ENCODE results near the gene RNF151. TPM values are rescaled to one million over a fixed set of nuclear protein-coding genes. Genes with fewer than 3 reads are reported as not detected.
A peak's percentile ranks its signal among the peaks of the same experiment; 100 is the strongest.

Gene RNF151
- total RNA-seq, 2 donors from 2014 or later: not detected

- Histone ChIP-seq H3K9me3 (no peaks in the 10 kb centered on the region), H3K4me3 (no peak overlapping the region), H3K4me1 (peaks cover 31% of the 10 kb centered on the region), H3K36me3 (peaks cover 15% of the 10 kb centered on the region), H3K27ac (no peak overlapping the region), H3K27me3 (no peaks in the 10 kb centered on the region), H3K9ac (ENCODE audit: low read depth in 2 of 2, low read length in 2 of 2) (no peak overlapping the region)
- no peak for TF ChIP-seq CTCF (IDR thresholded peaks at IDR 0.05)
- intact Hi-C loops (cut with DNase I): no loop called here
- DNase-seq: no peak
Measured at GRCh38 chr16:2006317-2006716, 39.7 kb downstream of the RNF151 start.

- no peak for TF ChIP-seq CTCF (IDR thresholded peaks at IDR 0.05)
- Histone ChIP-seq H3K27ac (peak overlapping the region; percentile 72), H3K9ac (ENCODE audit: low read depth in 2 of 2, low read length in 2 of 2) (peak overlapping the region in 1 of 2 donors; percentile 98), H3K4me1 (peaks cover 31% of the 10 kb centered on the region), H3K27me3 (no peaks in the 10 kb centered on the region), H3K36me3 (peaks cover 6% of the 10 kb centered on the region), H3K9me3 (no peaks in the 10 kb centered on the region), H3K4me3 (no peak overlapping the region)
- no peak for DNase-seq
- intact Hi-C loops (cut with DNase I): no loop called here
Measured at GRCh38 chr16:2007081-2007836, 40.6 kb downstream of the RNF151 start.

GRCh38 chr16:2008009-2008526 is 41.4 kb downstream of the RNF151 start:
- H3K4me1 ChIP-seq: peaks cover 31% of the 10 kb centered on the region
- DNase-seq: peak; percentile 71
- H3K9me3 ChIP-seq: no peaks in the 10 kb centered on the region
- peak overlapping the region; percentile 72 for H3K27ac ChIP-seq
- H3K9ac ChIP-seq (ENCODE audit: low read depth in 2 of 2, low read length in 2 of 2): peak overlapping the region; percentile 98
- H3K27me3 ChIP-seq: no peaks in the 10 kb centered on the region
- peaks cover 5% of the 10 kb centered on the region for H3K36me3 ChIP-seq
- no peak for TF ChIP-seq CTCF (IDR thresholded peaks at IDR 0.05)
- intact Hi-C loops (cut with DNase I): no loop called here
- H3K4me3 ChIP-seq: peak overlapping the region; percentile 95

DNA sequence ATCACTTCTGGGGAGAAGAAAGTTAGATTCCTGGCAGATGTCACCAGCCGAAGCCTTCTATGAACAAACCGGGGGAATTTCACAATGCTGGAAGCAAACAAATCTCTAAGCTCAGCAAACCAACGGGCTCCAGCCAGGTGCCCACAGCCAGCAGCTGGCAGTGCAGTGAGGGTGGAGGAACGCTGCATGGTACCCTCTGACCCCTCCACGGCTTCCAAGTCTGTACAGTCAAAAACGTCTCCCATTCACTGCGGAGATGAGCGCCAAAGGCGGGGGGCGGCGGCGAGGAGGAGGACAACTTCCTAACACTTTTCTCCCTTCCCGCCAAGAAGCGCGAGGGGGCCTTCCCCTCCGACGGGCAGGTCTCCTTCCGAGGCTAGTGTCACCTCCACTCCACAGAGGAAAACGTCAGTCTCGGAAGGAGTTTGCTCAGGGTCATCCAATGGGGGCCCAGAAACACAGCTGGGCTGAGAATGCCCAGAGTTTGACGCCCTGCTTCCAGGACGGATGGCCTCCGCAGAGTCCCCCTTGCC is 42.0 kb downstream of the RNF151 start:
- TF ChIP-seq CTCF (IDR thresholded peaks at IDR 0.05): no peak
- Histone ChIP-seq H3K4me1 (peaks cover 31% of the 10 kb centered on the region), H3K27me3 (no peaks in the 10 kb centered on the region), H3K9me3 (no peaks in the 10 kb centered on the region), H3K9ac (ENCODE audit: low read depth in 2 of 2, low read length in 2 of 2) (peak overlapping the region; percentile 98), H3K4me3 (peak overlapping the region; percentile 95), H3K36me3 (no peaks in the 10 kb centered on the region), H3K27ac (peak overlapping the region; percentile 72)
- intact Hi-C loops (cut with DNase I): no loop called here
- peak; percentile 52 for DNase-seq

- no peaks in the 10 kb centered on the region for H3K27me3 ChIP-seq
- intact Hi-C loops (cut with DNase I): no loop called here
- TF ChIP-seq CTCF (IDR thresholded peaks at IDR 0.05): no peak
- H3K27ac ChIP-seq: peak overlapping the region; percentile 72
- peak overlapping the region; percentile 95 for H3K4me3 ChIP-seq
- no peaks in the 10 kb centered on the region for H3K36me3 ChIP-seq
- peaks cover 27% of the 10 kb centered on the region for H3K4me1 ChIP-seq
- no peaks in the 10 kb centered on the region for H3K9me3 ChIP-seq
- H3K9ac ChIP-seq (ENCODE audit: low read depth in 2 of 2, low read length in 2 of 2): peak overlapping the region; percentile 98
- no peak for DNase-seq
Measured at GRCh38 chr16:2009164-2009711, 42.6 kb downstream of the RNF151 start.
